Limb (tissue), 2 donors: ENCODE results near the gene CSRNP3.

ENCODE experiments used
- DNase-seq, 2 donors: peaks; one replicate each; pipeline ENCODE4 v3.0.0-alpha.2; 2016; ENCODE audit errors: extremely low spot score in 2 of 2

CSRNP3 gene

GRCh38 chr2:165679621-165680020, 210.1 kb downstream of the CSRNP3 start:
- no peak for DNase-seq

DNA sequence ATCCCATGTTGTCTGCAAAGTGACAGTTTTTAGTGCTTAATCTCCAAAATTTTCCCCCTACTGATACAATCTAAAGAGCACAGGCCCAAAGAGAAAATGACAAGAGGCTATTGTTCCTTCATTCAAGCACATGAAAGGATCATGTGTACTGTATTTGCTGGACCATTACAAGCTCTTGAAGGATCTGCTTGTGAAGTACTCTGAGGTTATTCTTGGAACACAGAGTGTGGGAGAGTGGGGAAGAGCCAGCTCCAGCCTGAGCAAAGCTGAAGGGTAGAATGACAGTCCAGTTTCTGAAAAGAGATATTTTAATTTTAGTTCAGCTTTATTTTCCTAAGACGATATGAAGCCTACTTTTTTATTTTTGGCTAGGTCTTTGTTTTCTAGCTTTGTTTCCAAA, 212.3 kb downstream of the CSRNP3 start:
- peak in 1 of 2 donors; percentile 50 for DNase-seq

- DNase-seq = peak in 1 of 2 donors; percentile 67
These were observed 213.0 kb downstream of the CSRNP3 start for GRCh38 chr2:165682546-165682945.

- no peak for DNase-seq
These were observed 217.3 kb downstream of the CSRNP3 start for GRCh38 chr2:165686800-165687199.

DNA sequence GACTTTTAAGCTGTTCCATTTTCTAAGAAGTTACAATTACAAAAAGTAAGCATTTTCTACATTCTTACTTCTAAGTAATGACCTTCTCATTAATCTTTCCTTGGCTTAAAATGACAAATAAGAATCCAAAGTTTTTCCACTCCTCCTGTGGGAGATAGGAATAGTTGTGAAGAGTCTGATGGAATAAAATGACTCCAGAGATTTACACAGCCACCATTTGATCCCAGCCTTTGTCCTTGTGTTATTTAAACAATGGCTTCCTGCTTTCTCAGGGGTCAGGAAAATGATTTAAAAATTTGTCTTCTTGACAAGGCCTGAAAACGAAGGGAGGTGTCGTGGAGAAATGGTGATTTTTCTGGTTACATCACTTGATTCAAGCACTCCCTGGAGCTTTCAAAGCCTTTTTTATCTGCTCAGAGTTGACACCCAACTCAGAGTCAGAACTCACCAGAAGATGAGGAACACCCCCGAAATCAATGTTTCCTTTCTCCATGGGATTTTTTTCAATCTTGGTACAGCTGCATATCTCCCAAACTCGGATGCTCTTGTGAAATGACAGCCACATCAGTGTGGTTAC, 218.0 kb downstream of the CSRNP3 start:
- no peak for DNase-seq

GRCh38 chr2:165691615-165692014, 222.1 kb downstream of the CSRNP3 start:
- no peak for DNase-seq

GRCh38 chr2:165692906-165693305, 223.4 kb downstream of the CSRNP3 start:
- DNase-seq = no peak

GRCh38 chr2:165693838-165694237, 224.3 kb downstream of the CSRNP3 start:
- DNase-seq = no peak

GRCh38 chr2:165697748-165698443, 228.4 kb downstream of the CSRNP3 start:
- DNase-seq = no peak

DNA sequence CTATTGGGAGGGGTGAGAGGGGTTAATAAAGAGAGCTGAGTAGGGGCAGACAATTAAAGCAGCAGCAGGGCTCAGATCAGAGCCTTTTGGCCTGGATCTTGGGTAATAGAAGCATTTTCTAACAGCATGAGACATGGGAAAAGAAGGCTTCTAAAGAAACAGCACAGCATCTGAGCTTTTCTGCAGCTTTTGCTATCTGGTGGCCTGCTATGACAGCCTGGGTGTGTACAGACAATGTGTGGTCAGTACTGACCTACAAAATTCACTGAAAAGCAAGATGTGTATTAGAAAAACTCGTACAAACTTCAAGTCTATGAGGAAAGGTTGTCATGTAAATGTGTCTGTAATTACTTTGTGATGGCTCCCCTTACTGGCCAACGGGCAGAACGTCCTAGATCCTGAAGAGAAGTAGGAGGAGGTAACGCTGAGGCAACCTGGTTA, 229.0 kb downstream of the CSRNP3 start:
- peak; percentile 40 to 70 for DNase-seq

- DNase-seq = no peak
These were observed 230.4 kb downstream of the CSRNP3 start for GRCh38 chr2:165699946-165700345.

DNA sequence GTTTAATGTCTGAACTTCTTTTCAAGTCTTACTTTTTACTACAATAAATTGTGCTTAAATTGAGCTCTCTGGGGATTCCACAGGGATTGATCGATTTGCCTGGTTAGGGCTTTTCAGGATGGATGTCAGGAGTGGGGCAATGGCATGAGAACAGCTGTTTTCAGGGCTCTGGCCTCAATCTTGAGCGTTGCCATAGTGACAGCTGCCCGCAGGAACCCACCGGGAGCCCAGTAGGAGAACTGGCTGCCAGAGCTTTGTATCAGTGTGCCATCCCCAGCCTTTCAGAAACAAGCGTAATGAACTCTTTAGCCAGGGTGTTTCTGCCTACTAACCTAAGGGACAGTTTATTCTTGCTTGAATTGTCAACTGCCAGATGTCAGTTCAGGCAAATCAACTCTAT, 231.0 kb downstream of the CSRNP3 start:
- no peak for DNase-seq

GRCh38 chr2:165701147-165701546, 231.6 kb downstream of the CSRNP3 start:
- DNase-seq = no peak

- DNase-seq = no peak
These were observed 237.5 kb downstream of the CSRNP3 start for GRCh38 chr2:165706960-165707487.

- DNase-seq = no peak
These were observed 246.6 kb downstream of the CSRNP3 start for GRCh38 chr2:165716091-165716490.

GRCh38 chr2:165718610-165719210, 249.2 kb downstream of the CSRNP3 start:
- no peak for DNase-seq

DNA sequence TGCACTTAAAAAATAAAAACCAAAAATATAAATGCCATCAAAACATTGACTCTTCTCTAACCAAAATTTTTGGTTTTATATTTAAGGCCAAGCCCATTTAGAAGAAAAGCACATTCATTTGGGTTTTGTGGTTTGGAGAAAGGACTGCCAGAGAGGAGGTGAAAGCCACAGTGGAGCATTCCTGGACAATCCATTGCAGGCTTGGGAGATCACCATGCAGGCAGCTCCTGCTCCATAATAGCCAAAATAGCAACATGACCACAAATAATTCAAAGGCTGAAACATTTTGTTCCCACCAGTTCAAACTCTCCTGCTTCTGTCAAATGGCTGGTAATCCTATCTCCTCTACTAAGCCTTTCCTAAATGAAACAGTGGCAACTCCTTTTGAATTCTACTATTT, 251.0 kb downstream of the CSRNP3 start:
- peak in 1 of 2 donors; percentile 8 for DNase-seq

GRCh38 chr2:165725421-165725820, 255.9 kb downstream of the CSRNP3 start:
- no peak for DNase-seq
